Left ventricle myocardium inferior (tissue), 1 donor: Measurements from ENCODE around the gene TMEM125. TPM values are rescaled to one million over a fixed set of nuclear protein-coding genes. Genes with fewer than 3 reads are reported as not detected.

Source experiments
- DNase-seq: peaks from one replicate; pipeline ENCODE4 v3.0.0-alpha.2; 2020
- H3K27ac ChIP-seq: fragments of 200-600 bp; replicated peaks from 2 replicates; pipeline ENCODE4 v1.8.0; 2021
- H3K27me3 ChIP-seq: fragments of 200-600 bp; 2 replicates; pipeline ENCODE4 v1.8.0; 2021; ENCODE audit warnings: low read depth
- H3K36me3 ChIP-seq: fragments of 200-600 bp; 2 replicates; pipeline ENCODE4 v1.8.0; 2021
- H3K4me1 ChIP-seq: fragments of 200-600 bp; 2 replicates; pipeline ENCODE4 v1.8.0; 2021
- H3K4me3 ChIP-seq: fragments of 200-600 bp; 2 replicates; pipeline ENCODE4 v1.8.0; 2021; ENCODE audit warnings: mild to moderate bottlenecking, moderate library complexity
- H3K9me3 ChIP-seq: fragments of 200-600 bp; replicated peaks from 2 replicates; pipeline ENCODE4 v1.8.0; 2021
- CTCF ChIP-seq: fragments of 200-600 bp; IDR thresholded peaks from 2 replicates; pipeline ENCODE4 v1.8.0; 2021; ENCODE audit warnings: antibody characterized with exemption, mild to moderate bottlenecking, borderline replicate concordance
- intact Hi-C: fragments of 100-400 bp; cut with micrococcal nuclease; formaldehyde crosslinking; loops from one replicate; pipeline ENCODE4 v1.11.0; 2022
- total RNA-seq: library from RNA; stranded (reverse); fragmentation: NEBNext Ultra II Directional; extraction: Animal tissue kit (Norgen Biotek cat#: 25700); gene quantifications from one replicate; pipeline ENCODE4 v1.2.1, GENCODE V29; 2021
- donor health status: DM: no; HTN: yes; CAD: no; lungs with severe emphysema.

Gene TMEM125
- total RNA-seq, 1 donor from 2014 or later = not detected

DNA sequence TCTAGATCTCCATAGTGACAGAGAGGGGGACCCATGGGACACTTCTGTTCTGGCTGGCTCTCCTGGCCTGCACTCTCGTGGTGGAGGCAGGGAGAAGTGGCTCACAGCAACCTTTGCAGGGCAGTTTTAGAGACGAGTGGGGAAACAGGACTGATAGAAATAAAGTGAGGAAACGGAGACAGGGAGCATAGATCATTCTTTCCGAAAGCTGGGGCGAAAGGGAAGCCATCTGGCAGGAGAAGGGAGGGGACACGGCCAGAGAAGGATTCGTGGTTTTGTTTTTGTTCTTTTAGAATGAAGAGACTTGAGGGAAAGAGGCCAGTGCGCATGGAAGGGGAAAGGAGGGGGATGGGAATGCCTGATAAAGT lies 34.5 kb downstream of the TMEM125 start:
- TF ChIP-seq CTCF = no peak
- Histone ChIP-seq H3K4me3 (peak overlapping the region; percentile 65), H3K27ac (peak overlapping the region; percentile 85)

GRCh38 chr1:43304771-43305300 lies 35.1 kb downstream of the TMEM125 start:
- Histone ChIP-seq H3K4me1 (peaks cover 65% of the 10 kb centered on the region), H3K36me3 (peaks cover 18% of the 10 kb centered on the region), H3K27me3 (no peaks in the 10 kb centered on the region), H3K27ac (peak overlapping the region; percentile 85), H3K9me3 (no peaks in the 10 kb centered on the region), H3K4me3 (peak overlapping the region; percentile 65)
- intact Hi-C loops = no loop called here
- no peak for TF ChIP-seq CTCF
- no peak for DNase-seq

More for the DNA sequence above, 34.5 kb downstream of the TMEM125 start:
- DNase-seq = no peak
- H3K36me3 ChIP-seq = peaks cover 13% of the 10 kb centered on the region
- no peaks in the 10 kb centered on the region for H3K9me3 ChIP-seq
- H3K4me1 ChIP-seq = peaks cover 66% of the 10 kb centered on the region
- H3K27me3 ChIP-seq = no peaks in the 10 kb centered on the region
- intact Hi-C loops = no loop called here

DNA sequence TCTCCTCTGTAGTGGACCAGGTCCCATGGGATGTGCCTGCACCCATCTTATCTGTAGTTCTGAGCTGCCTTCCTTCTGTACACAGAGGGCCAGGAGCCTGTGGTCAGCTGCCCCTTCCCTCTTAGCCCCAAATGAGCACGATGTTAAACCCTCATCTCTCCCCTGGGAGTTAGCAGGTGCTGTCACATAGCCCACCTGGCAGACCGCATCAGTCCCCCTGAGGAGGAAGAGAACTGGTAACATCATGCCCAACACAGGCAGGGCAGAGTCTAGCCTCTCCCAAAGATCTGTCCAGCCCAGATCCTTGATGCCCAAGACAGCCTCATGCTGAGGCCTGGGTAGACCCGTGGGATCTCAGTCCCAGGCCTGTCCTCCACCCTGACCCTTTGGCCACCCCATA lies 35.7 kb downstream of the TMEM125 start:
- Histone ChIP-seq H3K9me3 (no peaks in the 10 kb centered on the region), H3K36me3 (peaks cover 18% of the 10 kb centered on the region), H3K27ac (no peak overlapping the region), H3K4me1 (peaks cover 59% of the 10 kb centered on the region), H3K4me3 (no peak overlapping the region), H3K27me3 (no peaks in the 10 kb centered on the region)
- intact Hi-C loops = no loop called here
- no peak for DNase-seq
- no peak for TF ChIP-seq CTCF

- intact Hi-C loops = no loop called here
- no peak for DNase-seq
- H3K27me3 ChIP-seq = no peaks in the 10 kb centered on the region
- no peak overlapping the region for H3K27ac ChIP-seq
- peaks cover 21% of the 10 kb centered on the region for H3K36me3 ChIP-seq
- peaks cover 59% of the 10 kb centered on the region for H3K4me1 ChIP-seq
- no peaks in the 10 kb centered on the region for H3K9me3 ChIP-seq
- no peak for TF ChIP-seq CTCF
- no peak overlapping the region for H3K4me3 ChIP-seq
These were observed 36.3 kb downstream of the TMEM125 start for GRCh38 chr1:43305926-43306687.

GRCh38 chr1:43306688-43307457 lies 37.1 kb downstream of the TMEM125 start:
- DNase-seq = no peak
- Histone ChIP-seq H3K36me3 (peaks cover 28% of the 10 kb centered on the region), H3K4me1 (peaks cover 57% of the 10 kb centered on the region), H3K27ac (no peak overlapping the region), H3K27me3 (no peaks in the 10 kb centered on the region), H3K4me3 (no peak overlapping the region), H3K9me3 (no peaks in the 10 kb centered on the region)
- TF ChIP-seq CTCF = no peak
- intact Hi-C loops = no loop called here
